ENCODE data around the gene GNGT2.

GRCh38 chr17:49213399-49213798 lies 3.0 kb upstream of the GNGT2 start:
- TF ChIP-seq PBX3 (IDR thresholded peaks at IDR 0.05) = no peak
- TF ChIP-seq TCF12 (IDR thresholded peaks at IDR 0.05) = no peak
- TF ChIP-seq POLR2AphosphoS5 (IDR thresholded peaks at IDR 0.05; ENCODE audit: low read depth, low read length) = no peak
- TF ChIP-seq CTCF (IDR thresholded peaks at IDR 0.05) = no peak
- no peak for TF ChIP-seq EP300 (IDR thresholded peaks at IDR 0.05; ENCODE audit: borderline replicate concordance in 1 of 2, low read depth in 1 of 2, low read length in 1 of 2)

All from SK-N-SH (cell line).